Activated naive CD4-positive, alpha-beta T cell treated with anti-CD3 and anti-CD28 coated beads, Interleukin-2, amount 50 U/mL, for 16 hours (primary cell): ENCODE results near the gene FBXW7.

ENCODE experiments used
- DNase-seq: peaks from one replicate; pipeline ENCODE4 v3.0.0-alpha.2; 2020

The FBXW7 gene

GRCh38 chr4:152277333-152277732 lies 258.6 kb downstream of the FBXW7 start:
- DNase-seq, result no peak

GRCh38 chr4:152273343-152273742 lies 262.5 kb downstream of the FBXW7 start:
- no peak for DNase-seq
